Activated CD8-positive, alpha-beta T cell treated with anti-CD3 and anti-CD28 coated beads for 36 hours (primary cell): Measurements from ENCODE around the gene MMP28. TPM values are rescaled to one million over a fixed set of nuclear protein-coding genes. Genes with fewer than 3 reads are reported as not detected.
A peak's percentile ranks its signal among the peaks of the same experiment; 100 is the strongest.

Experiments
- ATAC-seq: fragments of 200-7000 bp; cut with Tn5 transposase; one replicate; pipeline ENCODE4 v1.10.0; 2021; ENCODE audit warnings: mild to moderate bottlenecking, moderate library complexity
- CTCF ChIA-PET: fragments of 350-600 bp; sonication (Branson Sonifier 250); formaldehyde crosslinking; loops from one replicate; lab custom pipeline; 2021; ENCODE audit warnings: antibody characterized with exemption; lab: Charles Lee
- POLR2A ChIA-PET: fragments of 350-600 bp; sonication (Branson Sonifier 250); formaldehyde crosslinking; loops from one replicate; lab custom pipeline; 2021; ENCODE audit warnings: antibody characterized with exemption; lab: Charles Lee
- DNase-seq: peaks from one replicate; pipeline ENCODE4 v3.0.0-alpha.2; 2020
- H3K27ac Mint-ChIP-seq: one replicate; pipeline ENCODE4 v1.8.0; 2021; ENCODE audit warnings: mild to moderate bottlenecking, mixed read lengths
- H3K27me3 Mint-ChIP-seq: one replicate; pipeline ENCODE4 v1.8.0; 2021; ENCODE audit warnings: mixed read lengths
- H3K36me3 Mint-ChIP-seq: one replicate; pipeline ENCODE4 v1.8.0; 2021; ENCODE audit warnings: low read depth, mixed read lengths
- H3K4me1 Mint-ChIP-seq: one replicate; pipeline ENCODE4 v1.8.0; 2021; ENCODE audit warnings: low read depth, mixed read lengths
- H3K4me3 Mint-ChIP-seq: one replicate; pipeline ENCODE4 v1.8.0; 2021; ENCODE audit warnings: mild to moderate bottlenecking, moderate library complexity, mixed read lengths
- H3K9me3 Mint-ChIP-seq: one replicate; pipeline ENCODE4 v1.8.0; 2021; ENCODE audit warnings: mixed read lengths
- intact Hi-C: fragments of 100-400 bp; cut with micrococcal nuclease; formaldehyde crosslinking; loops from one replicate; pipeline ENCODE4 v1.10.0; 2022
- total RNA-seq, 2 experiments: library from RNA; stranded (reverse); gene quantifications; one replicate each; pipeline ENCODE4 v1.2.3, GENCODE V29; 2021
- TF ChIP-seq, protein P1 (sequence below): fragments of 200-600 bp; IDR thresholded peaks from one replicate; pipeline ENCODE4 v1.8.0; 2022; ENCODE audit warnings: antibody characterized with exemption, mild to moderate bottlenecking

The MMP28 gene
- total RNA-seq, 2 experiments from 2014 or later, result 0.41 TPM; not detected in 1

DNA sequence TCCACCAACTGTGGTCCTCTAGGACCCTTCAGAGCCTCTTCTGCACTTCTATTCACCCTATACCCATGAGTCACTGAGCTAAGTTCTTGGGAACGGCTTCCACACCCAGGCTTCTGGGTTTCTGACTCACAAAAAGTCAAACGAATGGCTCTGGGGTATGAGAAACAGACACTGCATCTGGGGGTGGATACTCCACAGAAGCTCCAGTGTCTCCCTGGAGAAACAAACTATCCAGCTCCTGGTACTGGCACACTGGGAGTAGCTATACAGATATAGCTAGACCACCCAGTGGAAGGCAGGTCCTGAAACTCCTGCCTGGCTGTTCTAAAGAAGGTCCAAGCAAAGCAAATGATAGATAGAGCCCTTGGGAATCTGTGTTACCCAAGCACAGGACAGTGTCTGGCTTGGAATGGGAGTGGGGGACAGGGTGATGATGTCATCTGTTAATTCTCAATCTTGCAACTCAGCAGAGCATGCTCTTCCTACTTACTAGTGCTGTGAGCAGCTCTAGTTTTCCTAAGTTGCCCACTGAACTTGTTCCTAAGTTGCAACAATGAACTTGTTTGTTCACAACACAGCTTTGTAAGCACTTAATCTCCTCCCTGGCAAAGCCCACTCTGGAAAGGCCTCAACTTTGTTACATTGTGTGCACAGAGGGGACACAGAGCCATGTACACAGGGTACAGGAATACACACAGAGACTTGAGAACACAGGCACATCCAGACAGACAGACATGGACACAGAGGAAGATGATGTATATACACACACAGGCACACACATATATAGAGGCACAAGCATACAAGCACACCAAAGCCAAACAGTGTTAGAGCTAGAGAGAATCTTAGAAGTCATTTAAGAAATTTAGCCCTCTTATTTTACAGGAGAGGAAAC is 6.7 kb downstream of the MMP28 start:
- H3K4me1 Mint-ChIP-seq, result peaks cover 12% of the 10 kb centered on the region
- TF ChIP-seq, protein P1, sequence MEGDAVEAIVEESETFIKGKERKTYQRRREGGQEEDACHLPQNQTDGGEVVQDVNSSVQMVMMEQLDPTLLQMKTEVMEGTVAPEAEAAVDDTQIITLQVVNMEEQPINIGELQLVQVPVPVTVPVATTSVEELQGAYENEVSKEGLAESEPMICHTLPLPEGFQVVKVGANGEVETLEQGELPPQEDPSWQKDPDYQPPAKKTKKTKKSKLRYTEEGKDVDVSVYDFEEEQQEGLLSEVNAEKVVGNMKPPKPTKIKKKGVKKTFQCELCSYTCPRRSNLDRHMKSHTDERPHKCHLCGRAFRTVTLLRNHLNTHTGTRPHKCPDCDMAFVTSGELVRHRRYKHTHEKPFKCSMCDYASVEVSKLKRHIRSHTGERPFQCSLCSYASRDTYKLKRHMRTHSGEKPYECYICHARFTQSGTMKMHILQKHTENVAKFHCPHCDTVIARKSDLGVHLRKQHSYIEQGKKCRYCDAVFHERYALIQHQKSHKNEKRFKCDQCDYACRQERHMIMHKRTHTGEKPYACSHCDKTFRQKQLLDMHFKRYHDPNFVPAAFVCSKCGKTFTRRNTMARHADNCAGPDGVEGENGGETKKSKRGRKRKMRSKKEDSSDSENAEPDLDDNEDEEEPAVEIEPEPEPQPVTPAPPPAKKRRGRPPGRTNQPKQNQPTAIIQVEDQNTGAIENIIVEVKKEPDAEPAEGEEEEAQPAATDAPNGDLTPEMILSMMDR, result no peak
- no peaks in the 10 kb centered on the region for H3K36me3 Mint-ChIP-seq
- DNase-seq (no peak), ATAC-seq (peak; percentile 58)
- intact Hi-C loops, result no loop called here
- ChIA-PET POLR2A (interaction anchor here (0.7 to 1.9 kb wide), 3 partner anchors 9 to 22 kb away, joined by 3 to 8 read pairs (median 4); partner anchors contain the start of gene TAF15), CTCF (interaction anchor here (1.1 to 3.1 kb wide), 6 partner anchors 16 to 40 kb away, joined by 3 to 24 read pairs (median 8); partner anchors contain the start of gene TAF15)
- no peak overlapping the region for H3K27ac Mint-ChIP-seq
- peaks cover 5% of the 10 kb centered on the region for H3K27me3 Mint-ChIP-seq
- H3K4me3 Mint-ChIP-seq, result no peak overlapping the region
- H3K9me3 Mint-ChIP-seq, result no peaks in the 10 kb centered on the region

- H3K27ac Mint-ChIP-seq, result no peak overlapping the region
- intact Hi-C loops, result no loop called here
- no peak for DNase-seq
- CTCF ChIA-PET, result interaction anchor here (2.3 to 3.1 kb wide), 3 partner anchors 18 to 23 kb away, joined by 7 to 34 read pairs (median 11); partner anchors contain the start of gene TAF15
- TF ChIP-seq, protein P1, result no peak
- H3K9me3 Mint-ChIP-seq, result no peaks in the 10 kb centered on the region
- peaks cover 12% of the 10 kb centered on the region for H3K4me1 Mint-ChIP-seq
- ATAC-seq, result no peak
- H3K36me3 Mint-ChIP-seq, result no peaks in the 10 kb centered on the region
- POLR2A ChIA-PET, result interaction anchor here (1.5 kb wide), 1 partner anchor 10 kb away, joined by 4 read pairs; no protein-coding TSS in a partner anchor
- no peaks in the 10 kb centered on the region for H3K27me3 Mint-ChIP-seq
- H3K4me3 Mint-ChIP-seq, result no peak overlapping the region
These were observed 8.5 kb downstream of the MMP28 start for GRCh38 chr17:35786941-35787432.

DNA sequence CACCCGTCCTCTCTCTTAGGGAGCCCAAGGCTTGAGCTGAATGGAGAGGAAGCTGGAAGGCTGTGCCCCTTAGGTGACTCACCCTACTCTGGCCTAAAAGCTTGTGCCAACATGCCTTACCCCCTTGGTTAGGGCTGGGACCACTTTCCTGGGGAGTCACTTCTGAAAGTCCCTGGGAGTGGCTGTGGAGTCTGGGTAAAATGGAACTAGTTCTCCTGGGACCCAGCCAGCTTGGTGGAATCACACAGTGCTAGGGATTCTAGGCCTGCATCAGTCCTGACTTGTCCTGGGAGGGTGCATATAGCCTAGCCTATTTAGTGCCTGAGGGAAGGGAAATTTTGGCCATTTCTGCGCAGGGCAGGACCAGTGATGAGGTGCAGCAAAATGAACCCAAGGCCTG is 10.5 kb downstream of the MMP28 start:
- H3K9me3 Mint-ChIP-seq, result no peaks in the 10 kb centered on the region
- ATAC-seq, result no peak
- peaks cover 1% of the 10 kb centered on the region for H3K27me3 Mint-ChIP-seq
- ChIA-PET CTCF (interaction anchor here (1.8 to 3.0 kb wide), 5 partner anchors 11 to 65 kb away, joined by 4 to 34 read pairs (median 6); partner anchors contain the start of genes MMP28 and TAF15), POLR2A (interaction anchor here (0.6 to 1.3 kb wide), 3 partner anchors 23 to 32 kb away, joined by 3 to 4 read pairs (median 3); no protein-coding TSS in a partner anchor)
- H3K4me3 Mint-ChIP-seq, result no peak overlapping the region
- TF ChIP-seq, protein P1, result no peak
- peaks cover 9% of the 10 kb centered on the region for H3K4me1 Mint-ChIP-seq
- DNase-seq, result no peak
- intact Hi-C loops, result no loop called here
- H3K27ac Mint-ChIP-seq, result no peak overlapping the region
- no peaks in the 10 kb centered on the region for H3K36me3 Mint-ChIP-seq

- Mint-ChIP-seq H3K27ac (no peak overlapping the region), H3K9me3 (no peaks in the 10 kb centered on the region), H3K4me1 (no peaks in the 10 kb centered on the region), H3K4me3 (no peak overlapping the region), H3K27me3 (peaks cover 3% of the 10 kb centered on the region), H3K36me3 (no peaks in the 10 kb centered on the region)
- DNase-seq, result no peak
- intact Hi-C loops, result no loop called here
- ChIA-PET POLR2A (interaction anchor here (1.2 to 1.4 kb wide), 2 partner anchors 8 to 28 kb away, joined by 4 to 5 read pairs; partner anchors contain the start of gene TAF15), CTCF (interaction anchor here (1.0 to 4.1 kb wide), 4 partner anchors 11 to 33 kb away, joined by 3 to 24 read pairs (median 10); no protein-coding TSS in a partner anchor)
- no peak for ATAC-seq
- TF ChIP-seq, protein P1, result no peak
These were observed 14.5 kb downstream of the MMP28 start for GRCh38 chr17:35780950-35781349.
